ENCODE measurements around the gene GPR35.

The GPR35 gene

DNA sequence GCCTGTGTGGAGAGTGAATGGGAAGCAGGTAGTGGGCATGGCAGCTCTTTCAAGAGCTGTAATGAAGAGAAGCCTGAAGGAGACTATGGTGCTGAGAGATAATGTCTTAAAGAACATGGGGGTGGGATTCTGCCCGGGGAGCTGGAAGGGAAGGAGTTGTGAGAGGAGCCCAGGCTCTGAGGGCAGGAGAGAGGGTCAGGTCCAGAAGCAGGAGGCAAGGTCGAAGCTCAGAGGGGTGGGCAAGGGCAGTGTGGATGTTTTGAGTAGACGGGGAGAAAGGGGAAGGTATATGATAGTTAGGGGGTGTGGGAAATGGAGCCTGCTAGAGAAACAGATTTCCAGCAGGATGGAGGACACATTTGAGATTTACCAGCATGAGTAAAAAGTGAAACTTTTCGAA lies 36.6 kb upstream of the GPR35 start:
- FAIRE-seq (no peak), DNase-seq (ENCODE audit: extremely low spot score, insufficient read length, low read depth) (no peak)

GRCh38 chr2:240589375-240589774 lies 35.9 kb upstream of the GPR35 start:
- FAIRE-seq (no peak), DNase-seq (ENCODE audit: extremely low spot score, insufficient read length, low read depth) (no peak)

GRCh38 chr2:240589850-240590525 lies 35.3 kb upstream of the GPR35 start:
- DNase-seq (ENCODE audit: extremely low spot score, insufficient read length, low read depth) (no peak), FAIRE-seq (no peak)

- no peak for FAIRE-seq
- no peak for DNase-seq (ENCODE audit: extremely low spot score, insufficient read length, low read depth)
Measured at GRCh38 chr2:240590681-240591111, 34.6 kb upstream of the GPR35 start.

DNA sequence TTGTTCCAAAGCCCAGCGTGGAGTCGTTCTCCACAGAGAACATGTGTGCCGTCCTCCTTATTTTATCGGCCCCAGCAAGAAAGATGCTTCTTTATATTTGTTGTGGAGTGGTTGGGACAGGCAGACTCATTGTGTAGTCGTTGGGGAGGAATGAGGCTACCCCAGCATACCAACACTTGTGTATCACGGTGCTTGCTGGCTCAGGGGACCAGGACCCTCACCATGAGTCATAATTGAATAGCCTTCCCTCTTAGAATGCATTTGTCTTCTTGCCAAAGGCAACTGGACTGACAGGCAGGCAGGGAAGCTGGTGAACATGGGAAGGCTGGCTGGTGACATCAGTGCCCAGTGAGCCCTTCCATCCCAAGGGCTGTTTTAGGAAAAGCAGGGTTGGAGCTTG lies 34.1 kb upstream of the GPR35 start:
- FAIRE-seq, result no peak
- DNase-seq (ENCODE audit: extremely low spot score, insufficient read length, low read depth), result no peak

DNA sequence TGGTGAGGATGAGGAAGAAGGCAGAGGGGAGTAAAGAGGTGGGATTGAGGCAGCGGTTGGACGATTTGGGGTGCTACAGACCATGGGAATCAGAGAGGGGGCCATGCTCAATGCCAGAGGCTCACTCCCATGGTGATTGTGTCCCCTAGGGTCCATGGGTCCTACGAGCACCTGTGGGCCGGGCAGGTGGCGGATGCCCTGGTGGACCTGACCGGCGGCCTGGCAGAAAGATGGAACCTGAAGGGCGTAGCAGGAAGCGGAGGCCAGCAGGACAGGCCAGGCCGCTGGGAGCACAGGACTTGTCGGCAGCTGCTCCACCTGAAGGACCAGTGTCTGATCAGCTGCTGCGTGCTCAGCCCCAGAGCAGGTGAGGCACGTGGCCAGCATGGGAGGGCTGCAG lies 33.5 kb upstream of the GPR35 start:
- FAIRE-seq, result no peak
- DNase-seq (ENCODE audit: extremely low spot score, insufficient read length, low read depth), result no peak

- FAIRE-seq, result no peak
- DNase-seq (ENCODE audit: extremely low spot score, insufficient read length, low read depth), result no peak
Measured at GRCh38 chr2:240593026-240593702, 32.1 kb upstream of the GPR35 start.

DNA sequence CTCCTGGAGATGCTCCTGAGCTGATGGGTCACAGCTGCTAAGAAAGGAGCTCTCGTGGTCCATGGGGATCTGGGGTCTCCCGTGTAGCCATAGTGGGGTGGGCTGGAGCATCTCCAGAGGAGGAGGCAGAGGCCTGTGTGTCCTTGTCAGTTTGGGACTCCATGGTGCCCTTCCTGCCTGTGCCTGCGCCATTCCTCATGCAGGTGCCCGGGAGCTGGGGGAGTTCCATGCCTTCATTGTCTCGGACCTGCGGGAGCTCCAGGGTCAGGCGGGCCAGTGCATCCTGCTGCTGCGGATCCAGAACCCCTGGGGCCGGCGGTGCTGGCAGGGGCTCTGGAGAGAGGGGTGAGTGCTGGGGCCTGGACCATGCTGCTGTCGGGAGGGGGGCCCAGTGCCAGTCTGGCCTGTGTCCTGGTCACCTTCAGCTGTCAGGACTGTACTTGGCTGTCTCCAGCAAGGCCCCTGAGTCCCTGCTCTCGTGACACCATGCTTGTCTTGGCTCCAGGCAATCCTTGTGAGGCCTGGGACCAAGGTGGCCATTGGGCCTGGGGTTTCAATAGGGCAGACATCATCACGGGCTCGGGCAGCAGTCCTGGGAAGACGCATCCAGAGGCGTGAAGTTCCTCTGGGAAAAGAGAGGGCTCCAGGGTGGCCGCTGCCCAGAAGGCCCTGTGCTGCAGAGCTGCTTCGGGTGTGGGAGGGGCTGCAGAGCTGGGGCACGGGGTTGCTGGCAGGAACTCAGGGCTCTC lies 31.4 kb upstream of the GPR35 start:
- DNase-seq (ENCODE audit: extremely low spot score, insufficient read length, low read depth) (no peak), FAIRE-seq (no peak)

- FAIRE-seq (no peak), DNase-seq (ENCODE audit: extremely low spot score, insufficient read length, low read depth) (no peak)
Measured at GRCh38 chr2:240594511-240595380, 30.5 kb upstream of the GPR35 start.

DNA sequence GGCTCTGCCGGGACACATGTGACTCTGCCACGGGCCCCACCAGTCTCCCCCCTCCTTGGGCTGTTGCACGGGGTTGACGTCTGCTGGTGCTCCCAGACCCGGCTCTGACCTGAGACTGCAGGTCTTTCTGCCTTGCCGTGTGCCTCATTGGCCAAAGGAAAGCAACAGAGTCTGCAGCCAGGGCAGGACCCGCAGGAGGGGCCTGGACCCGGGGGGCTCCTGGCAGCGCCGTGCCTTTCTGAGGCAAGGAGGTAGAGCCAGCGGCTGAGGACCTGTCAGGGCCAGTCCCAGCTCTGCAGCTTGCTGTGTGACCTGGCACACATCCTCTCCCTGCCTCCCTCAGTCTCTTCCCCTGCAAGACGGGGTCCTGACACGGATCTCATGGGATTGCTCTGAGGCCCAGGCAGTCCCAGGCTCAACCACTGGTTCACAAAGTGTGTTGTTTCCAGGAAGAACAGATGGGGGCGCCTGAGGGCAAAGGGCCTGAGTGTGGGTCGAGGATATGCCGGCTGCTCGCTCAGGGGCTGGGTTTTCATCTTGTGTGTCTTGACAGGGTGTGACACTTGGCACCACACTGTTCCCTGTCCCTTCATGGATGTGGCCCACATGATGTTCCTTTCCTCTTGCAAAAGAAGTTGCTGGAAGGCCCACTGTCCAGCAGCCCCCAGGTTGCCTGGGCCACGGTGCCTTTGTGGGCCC lies 29.8 kb upstream of the GPR35 start:
- DNase-seq (ENCODE audit: extremely low spot score, insufficient read length, low read depth) (no peak), FAIRE-seq (no peak)

DNA sequence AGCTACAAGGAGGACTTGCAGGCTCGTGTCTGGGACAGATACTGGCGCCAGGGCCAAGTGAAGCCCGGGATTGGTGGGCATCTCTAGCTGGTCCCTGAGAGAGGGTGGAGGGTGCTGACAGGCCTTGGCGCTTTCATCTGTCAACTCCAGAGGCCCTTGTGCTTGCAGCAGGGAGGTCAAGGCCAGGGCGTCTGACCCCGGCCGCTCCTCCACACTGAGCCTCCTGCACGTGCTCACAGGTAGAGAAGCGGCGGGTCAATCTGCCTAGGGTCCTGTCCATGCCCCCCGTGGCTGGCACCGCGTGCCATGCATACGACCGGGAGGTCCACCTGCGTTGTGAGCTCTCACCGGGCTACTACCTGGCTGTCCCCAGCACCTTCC lies 29.2 kb upstream of the GPR35 start:
- DNase-seq (ENCODE audit: extremely low spot score, insufficient read length, low read depth) (no peak), FAIRE-seq (no peak)

DNA sequence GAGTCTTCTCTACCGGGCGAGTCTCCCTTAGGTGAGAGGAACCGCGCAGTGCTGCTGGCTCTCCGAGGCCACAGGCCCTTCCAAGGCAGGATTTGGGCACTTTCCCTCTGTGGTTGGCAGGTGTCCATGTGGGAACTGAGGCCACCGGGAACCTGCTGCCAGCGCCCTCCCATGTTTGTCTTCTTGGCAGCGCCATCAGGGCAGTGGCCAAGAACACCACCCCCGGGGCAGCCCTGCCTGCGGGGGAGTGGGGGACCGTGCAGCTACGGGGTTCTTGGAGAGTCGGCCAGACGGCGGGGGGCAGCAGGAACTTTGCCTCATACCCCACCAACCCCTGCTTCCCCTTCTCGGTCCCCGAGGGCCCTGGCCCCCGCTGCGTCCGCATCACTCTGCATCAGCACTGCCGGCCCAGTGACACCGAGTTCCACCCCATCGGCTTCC lies 28.8 kb upstream of the GPR35 start:
- FAIRE-seq (no peak), DNase-seq (ENCODE audit: extremely low spot score, insufficient read length, low read depth) (no peak)

GRCh38 chr2:240597054-240597418 lies 28.2 kb upstream of the GPR35 start:
- DNase-seq (ENCODE audit: extremely low spot score, insufficient read length, low read depth), result no peak

GRCh38 chr2:240597419-240598181 lies 27.7 kb upstream of the GPR35 start:
- no peak for FAIRE-seq
- DNase-seq (ENCODE audit: extremely low spot score, insufficient read length, low read depth), result no peak

More at GRCh38 chr2:240597054-240597418, 28.2 kb upstream of the GPR35 start:
- FAIRE-seq, result no peak

GRCh38 chr2:240598311-240598911 lies 26.9 kb upstream of the GPR35 start:
- FAIRE-seq, result no peak
- DNase-seq (ENCODE audit: extremely low spot score, insufficient read length, low read depth), result no peak

- no peak for FAIRE-seq
- no peak for DNase-seq (ENCODE audit: extremely low spot score, insufficient read length, low read depth)
Measured at GRCh38 chr2:240599141-240599583, 26.1 kb upstream of the GPR35 start.

GRCh38 chr2:240600451-240600961 lies 24.8 kb upstream of the GPR35 start:
- no peak for FAIRE-seq

More at GRCh38 chr2:240600451-240600961, 24.8 kb upstream of the GPR35 start:
- DNase-seq (ENCODE audit: extremely low spot score, insufficient read length, low read depth), result no peak

All from GM18507 (cell line).